ENCODE results near the gene USP31.

GRCh38 chr16:23175651-23176050 is 26.4 kb upstream of the USP31 start:
- no peak for TF ChIP-seq TAF1 (IDR thresholded peaks at IDR 0.05; ENCODE audit: borderline replicate concordance, low read depth, low read length)
- TF ChIP-seq POLR2AphosphoS5 (IDR thresholded peaks at IDR 0.05; ENCODE audit: low read depth, low read length), result no peak
- TF ChIP-seq POLR2A (IDR thresholded peaks at IDR 0.05; ENCODE audit: low read depth, low read length), result no peak
